ENCODE data around the gene LCN15.
"Not testable (repeated sequence)": the region's sequence is repeated elsewhere in the genome, so short reads cannot be mapped to it uniquely, and the experiment has no call there.

Gene LCN15

DNA sequence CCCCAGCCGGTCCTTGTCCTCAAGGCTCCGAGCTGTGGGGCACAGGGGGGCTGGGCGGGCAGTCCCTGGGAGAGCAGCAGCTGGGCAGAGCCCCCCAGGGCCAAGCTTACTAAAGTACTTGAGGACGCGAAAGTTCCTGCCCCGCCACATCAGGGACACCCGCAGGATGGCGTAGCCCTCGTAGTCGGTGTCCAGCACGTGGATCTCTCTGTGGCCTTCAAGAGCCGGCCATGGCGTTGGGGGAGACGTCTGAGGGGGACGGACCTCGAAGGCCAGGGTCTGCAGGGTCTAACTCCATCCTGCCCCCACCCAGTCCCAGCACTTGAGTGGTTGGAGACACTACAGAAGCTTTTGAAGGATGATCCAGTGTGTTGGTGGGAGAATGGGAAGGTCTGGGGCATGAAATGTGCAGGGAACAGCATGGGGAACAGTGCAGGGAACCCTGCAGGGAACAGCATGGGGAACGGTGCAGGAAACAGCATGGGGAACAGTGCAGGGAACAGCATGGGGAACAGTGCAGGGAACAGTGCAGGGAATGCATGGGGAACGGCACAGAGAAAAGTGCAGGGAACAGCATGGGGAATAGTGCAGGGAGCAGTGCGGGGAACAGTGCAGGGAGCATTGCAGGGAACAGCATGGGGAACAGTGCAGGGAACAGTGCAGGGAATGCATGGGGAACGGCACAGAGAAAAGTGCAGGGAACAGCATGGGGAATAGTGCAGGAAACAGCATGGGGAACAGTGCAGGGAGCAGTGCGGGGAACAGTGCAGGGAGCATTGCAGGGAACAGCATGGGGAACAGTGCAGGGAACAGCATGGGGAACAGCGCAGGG is 8.8 kb downstream of the LCN15 start:
- DNase-seq (ENCODE audit: low read depth in 2 of 2): not testable (repeated sequence)

DNA sequence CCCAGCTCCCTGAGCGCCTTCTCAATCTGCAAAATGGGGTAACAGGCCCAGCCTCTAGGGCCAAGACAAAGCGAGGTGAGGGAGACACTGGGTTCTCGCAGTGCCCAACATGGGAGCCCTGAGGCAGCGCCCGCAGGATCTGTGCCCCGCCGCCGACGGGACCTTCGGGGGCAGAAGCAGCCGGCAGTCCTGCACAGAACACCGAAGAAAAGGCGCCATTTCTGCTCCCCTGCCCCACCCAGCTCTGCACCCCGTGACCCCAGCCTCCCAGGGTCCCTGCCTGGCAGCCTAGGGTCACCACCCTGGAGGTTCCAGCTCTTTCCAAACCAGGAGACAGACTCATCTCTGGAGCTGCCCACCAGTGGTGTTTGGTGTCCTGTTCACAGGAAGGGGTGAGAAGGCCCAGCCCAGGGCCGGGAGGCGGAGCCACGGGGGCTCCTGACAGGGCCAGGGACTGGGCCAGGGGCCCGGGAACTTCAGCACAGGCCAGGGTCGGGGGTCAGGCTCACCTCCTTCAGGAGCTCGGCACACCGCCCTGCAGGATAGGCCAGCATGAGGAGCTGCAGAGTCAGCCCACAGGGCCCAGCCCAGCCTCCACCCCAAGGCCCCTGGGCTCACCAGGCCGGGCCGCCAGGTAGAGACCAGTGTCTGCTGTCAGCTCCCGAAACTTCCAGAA is 9.6 kb downstream of the LCN15 start:
- DNase-seq (ENCODE audit: low read depth in 2 of 2): no peak

DNA sequence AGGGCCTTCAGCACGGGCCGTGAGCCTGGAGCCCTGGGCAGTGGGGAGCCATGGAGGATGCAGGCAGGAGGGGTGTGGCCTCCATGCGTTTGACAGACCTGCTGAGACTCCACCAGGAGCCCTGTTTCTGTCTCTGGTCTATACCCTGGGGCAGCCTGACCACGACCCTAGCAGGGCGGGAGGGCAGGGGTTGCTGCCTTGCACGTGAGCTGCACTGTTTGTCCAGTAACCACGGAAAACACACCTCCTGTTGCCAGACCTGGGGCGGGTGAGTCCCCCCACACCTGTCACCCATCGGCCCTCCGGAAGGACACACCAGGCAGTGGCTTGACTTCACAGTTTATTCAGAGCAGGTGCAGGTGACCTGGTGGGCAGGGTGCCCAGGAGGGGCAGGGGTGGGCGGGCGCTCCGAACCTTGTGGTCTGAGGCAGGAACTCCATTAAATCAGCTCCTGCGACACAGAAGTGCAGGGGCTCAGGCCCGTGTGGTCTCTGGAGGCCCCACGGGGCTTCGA is 10.2 kb downstream of the LCN15 start:
- DNase-seq (ENCODE audit: low read depth in 2 of 2): no peak

GRCh38 chr9:136753371-136754058 is 10.8 kb downstream of the LCN15 start:
- no peak for DNase-seq (ENCODE audit: low read depth in 2 of 2)

GRCh38 chr9:136751814-136752213 is 12.5 kb downstream of the LCN15 start:
- DNase-seq (ENCODE audit: low read depth in 2 of 2): no peak

DNA sequence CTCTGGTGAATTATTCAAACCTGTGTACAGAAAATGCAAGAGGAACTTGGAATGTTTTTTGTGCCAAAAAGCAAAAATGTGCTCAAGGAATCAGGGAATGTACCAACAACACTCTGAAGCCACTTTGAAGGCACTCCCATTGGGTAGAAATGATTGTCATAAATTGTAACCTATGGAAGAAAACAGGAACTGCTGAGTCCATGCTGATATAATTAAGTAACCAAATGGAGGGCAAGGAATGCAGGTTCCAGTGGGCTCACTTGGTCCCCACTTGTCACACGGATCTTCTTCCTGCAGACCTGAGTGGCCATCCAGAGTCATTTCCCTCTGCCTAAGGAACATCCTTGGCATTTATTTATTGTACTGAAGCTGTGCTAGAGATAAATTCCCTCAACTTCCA is 13.1 kb downstream of the LCN15 start:
- no peak for DNase-seq (ENCODE audit: low read depth in 2 of 2)

DNA sequence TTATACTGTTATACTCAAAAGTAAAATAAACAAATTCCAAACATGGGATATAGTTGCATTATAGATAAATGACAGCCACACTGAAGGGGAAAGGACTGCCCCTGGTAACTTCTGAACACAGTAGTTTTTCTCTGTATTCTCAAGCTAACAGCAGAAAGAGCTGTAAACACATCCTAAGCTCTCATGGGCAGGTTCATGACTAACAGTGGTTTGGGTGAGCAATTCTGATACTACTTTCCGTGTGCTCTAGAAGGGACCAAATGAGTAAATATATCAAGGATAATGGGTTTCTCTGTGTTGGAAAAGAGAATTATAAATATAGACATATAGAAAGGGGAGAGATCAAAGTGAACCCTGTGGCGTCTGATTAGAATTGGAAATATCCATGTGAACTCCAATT is 13.8 kb downstream of the LCN15 start:
- no peak for DNase-seq (ENCODE audit: low read depth in 2 of 2)

GRCh38 chr9:136748666-136749611 is 15.4 kb downstream of the LCN15 start:
- no peak for DNase-seq (ENCODE audit: low read depth in 2 of 2)

- DNase-seq (ENCODE audit: low read depth in 2 of 2): no peak
Observed at GRCh38 chr9:136748201-136748600, 16.1 kb downstream of the LCN15 start, which contains the start of gene LCN6. Gene LCN6, minus strand, starts transcription at chr9:136748525. Its CDS starts 42 bp downstream, at chr9:136748483.

GRCh38 chr9:136747161-136748060 is 16.9 kb downstream of the LCN15 start:
- DNase-seq (ENCODE audit: low read depth in 2 of 2): no peak

GRCh38 chr9:136746621-136747020 is 17.7 kb downstream of the LCN15 start:
- DNase-seq (ENCODE audit: low read depth in 2 of 2): no peak

DNA sequence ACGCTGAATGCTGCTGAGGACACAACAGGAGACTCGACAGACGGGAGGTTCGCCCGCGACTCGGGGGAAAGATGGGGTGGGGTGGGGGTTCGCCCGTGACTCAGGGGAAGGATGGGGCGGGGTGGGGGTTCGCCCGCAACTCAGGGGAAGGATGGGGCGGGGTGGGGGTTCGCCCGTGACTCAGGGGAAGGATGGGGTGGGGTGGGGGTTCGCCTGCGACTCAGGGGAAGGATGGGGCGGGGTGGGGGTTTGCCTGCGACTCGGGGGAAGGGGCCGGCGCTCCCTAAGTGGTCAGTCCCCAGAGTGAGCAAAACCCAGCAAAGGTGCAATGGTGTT is 18.2 kb downstream of the LCN15 start:
- no peak for DNase-seq (ENCODE audit: low read depth in 2 of 2)

- DNase-seq (ENCODE audit: low read depth in 2 of 2): no peak
Observed at GRCh38 chr9:136745389-136746154, 18.7 kb downstream of the LCN15 start.

DNA sequence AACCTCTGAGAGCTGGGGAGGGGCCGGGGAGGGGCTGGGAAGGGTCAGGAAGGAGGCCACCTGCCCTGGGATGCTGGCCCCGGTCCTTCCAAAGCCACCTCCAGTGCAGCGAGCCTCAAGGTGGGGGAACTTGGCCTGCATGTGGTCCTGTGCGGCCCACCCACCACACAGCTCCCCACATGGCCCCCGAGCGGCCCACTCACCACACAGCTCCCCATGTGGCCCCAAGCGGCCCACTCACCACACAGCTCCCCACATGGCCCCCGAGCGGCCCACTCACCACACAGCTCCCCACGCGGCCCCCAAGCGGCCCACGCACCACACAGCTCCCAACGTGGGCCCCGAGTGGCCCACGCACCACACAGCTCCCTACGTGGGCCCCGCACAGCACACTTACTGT is 19.5 kb downstream of the LCN15 start:
- no peak for DNase-seq (ENCODE audit: low read depth in 2 of 2)

GRCh38 chr9:136743639-136744211 is 20.6 kb downstream of the LCN15 start:
- DNase-seq (ENCODE audit: low read depth in 2 of 2): no peak

GRCh38 chr9:136742591-136743391 is 21.5 kb downstream of the LCN15 start, which contains the start of gene LCN10:
Gene LCN10, minus strand, starts transcription at chr9:136742940. Its CDS starts 37 bp downstream, at chr9:136742903.
- no peak for DNase-seq (ENCODE audit: low read depth in 2 of 2)

GRCh38 chr9:136741883-136742571 is 22.3 kb downstream of the LCN15 start:
- peak in 1 of 2 donors; percentile 30 for DNase-seq (ENCODE audit: low read depth in 2 of 2)
